LNCAP (cell line): ENCODE measurements around the gene FEM1B.

Source experiments
- CTCF ChIP-seq: fragments of 450-650 bp; IDR thresholded peaks from 2 replicates; pipeline ENCODE4 v1.5.1; 2017; ENCODE audit warnings: mild to moderate bottlenecking

FEM1B gene

DNA sequence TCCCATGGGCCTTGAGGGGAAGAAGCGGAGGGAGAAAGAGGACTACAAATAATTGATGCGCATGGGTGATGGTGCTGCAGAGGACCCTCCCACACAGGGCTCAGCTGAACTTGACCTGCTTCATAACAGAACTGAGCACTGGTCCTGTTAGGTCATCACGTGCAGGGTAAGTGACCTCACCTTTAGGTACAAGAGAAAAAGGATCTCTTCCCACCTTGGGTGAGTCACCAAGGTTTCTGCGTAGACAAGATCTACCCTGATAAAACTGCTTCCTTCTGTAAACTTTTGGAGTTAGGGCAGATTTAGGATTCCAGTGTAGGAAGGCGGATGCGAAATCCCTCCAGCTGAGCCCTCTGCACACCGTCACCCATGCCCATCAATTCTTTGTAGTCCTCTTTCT is 67.1 kb downstream of the FEM1B start:
- TF ChIP-seq CTCF: no peak
